Esophagus squamous epithelium (tissue), 4 donors: ENCODE results near the gene MAS1.

Source experiments
- POLR2A ChIP-seq, 4 donors: fragments of 450-650 bp; IDR thresholded peaks; one replicate each; pipeline ENCODE4 v1.6.1; 2017; ENCODE audit warnings: antibody characterized with exemption in 4 of 4, mild to moderate bottlenecking in 4 of 4, moderate library complexity in 3 of 4
- TF ChIP-seq, protein P1 (sequence below), 6 experiments: fragments of 450-650 bp in 4 of 6; fragments of 200-600 bp in 2 of 6; sonication (generic) in 2 of 6; IDR thresholded peaks; one replicate each; pipeline ENCODE4 v1.5.1; 2016 to 2019; ENCODE audit warnings: antibody characterized with exemption in 6 of 6, mild to moderate bottlenecking in 4 of 6, moderate library complexity in 4 of 6

DNA sequence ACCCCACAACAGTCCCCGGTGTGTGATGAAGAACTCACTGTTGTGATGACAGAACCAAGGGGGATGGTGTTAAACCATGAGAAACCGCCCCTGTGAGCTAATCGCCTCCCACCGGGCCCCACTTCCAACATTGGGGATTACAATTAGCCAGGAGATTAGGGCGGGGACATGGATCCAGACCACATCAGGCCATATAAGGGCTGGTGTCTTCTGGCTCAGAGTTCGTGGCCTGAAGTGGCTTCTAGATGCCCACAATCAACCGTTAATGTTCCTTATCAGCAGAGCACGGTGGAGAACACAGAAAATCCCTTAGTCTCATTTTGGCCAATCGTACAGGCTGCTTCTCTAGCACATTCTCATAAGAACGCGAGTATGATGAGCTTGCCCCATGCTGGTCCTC lies 10.9 kb upstream of the MAS1 start:
- TF ChIP-seq, protein P1, sequence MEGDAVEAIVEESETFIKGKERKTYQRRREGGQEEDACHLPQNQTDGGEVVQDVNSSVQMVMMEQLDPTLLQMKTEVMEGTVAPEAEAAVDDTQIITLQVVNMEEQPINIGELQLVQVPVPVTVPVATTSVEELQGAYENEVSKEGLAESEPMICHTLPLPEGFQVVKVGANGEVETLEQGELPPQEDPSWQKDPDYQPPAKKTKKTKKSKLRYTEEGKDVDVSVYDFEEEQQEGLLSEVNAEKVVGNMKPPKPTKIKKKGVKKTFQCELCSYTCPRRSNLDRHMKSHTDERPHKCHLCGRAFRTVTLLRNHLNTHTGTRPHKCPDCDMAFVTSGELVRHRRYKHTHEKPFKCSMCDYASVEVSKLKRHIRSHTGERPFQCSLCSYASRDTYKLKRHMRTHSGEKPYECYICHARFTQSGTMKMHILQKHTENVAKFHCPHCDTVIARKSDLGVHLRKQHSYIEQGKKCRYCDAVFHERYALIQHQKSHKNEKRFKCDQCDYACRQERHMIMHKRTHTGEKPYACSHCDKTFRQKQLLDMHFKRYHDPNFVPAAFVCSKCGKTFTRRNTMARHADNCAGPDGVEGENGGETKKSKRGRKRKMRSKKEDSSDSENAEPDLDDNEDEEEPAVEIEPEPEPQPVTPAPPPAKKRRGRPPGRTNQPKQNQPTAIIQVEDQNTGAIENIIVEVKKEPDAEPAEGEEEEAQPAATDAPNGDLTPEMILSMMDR (IDR thresholded peaks at IDR 0.05), result no peak
- TF ChIP-seq POLR2A (IDR thresholded peaks at IDR 0.05), result no peak
